HCT116 (cell line): ENCODE data around the gene FSIP2. TPM values are rescaled to one million over a fixed set of nuclear protein-coding genes. Genes with fewer than 3 reads are reported as not detected.

Experiments
- ATAC-seq: fragments of 200-7000 bp; cut with Tn5 transposase; 2 replicates; pipeline ENCODE4 v1.9.1; 2020; ENCODE audit warnings: mild to moderate bottlenecking, moderate library complexity
- BruUV-seq: library from RNA; stranded (reverse); fragments of 400-500 nt; replicated peaks from 2 replicates; lab custom pipeline; 2021; lab: Mats Ljungman, UMichigan
- CTCF ChIA-PET: fragments of 300-600 bp; sonication (Branson Sonifier 250); formaldehyde crosslinking; loops from one replicate; lab custom pipeline; 2021; ENCODE audit warnings: antibody characterized with exemption; lab: Charles Lee
- POLR2A ChIA-PET: fragments of 300-600, 350-600 bp; sonication (Branson Sonifier 250); formaldehyde crosslinking; loops from one replicate; lab custom pipeline; 2021; ENCODE audit warnings: antibody characterized with exemption; lab: Charles Lee
- RAD21 ChIA-PET, 2 experiments: fragments of 300-600 bp; sonication (Branson Sonifier 250); formaldehyde crosslinking; loops; one replicate each; lab custom pipeline; 2023; ENCODE audit warnings: low total read pairs in 2 of 2; ENCODE audit not compliant: uncharacterized antibody in 2 of 2, unreplicated experiment in 2 of 2, low non-redundant PET in 1 of 2; lab: Charles Lee
- DNase-seq: peaks from one replicate; pipeline ENCODE4 v3.0.0-alpha.2; 2010; ENCODE audit warnings: low read depth, low spot score
- H2AFZ ChIP-seq: fragments of 200-600 bp; shearing (Covaris generic), sonication (generic); 2 replicates; pipeline ENCODE4 v1.6.1; 2017; ENCODE audit warnings: low read depth, mixed run types, mixed read lengths, antibody characterized with exemption, low read length; ENCODE audit not compliant: poor library complexity, severe bottlenecking
- H3K27ac ChIP-seq: 2 replicates; pipeline ENCODE4 v1.5.1; 2012; ENCODE audit warnings: low read depth, low read length
- H3K27me3 ChIP-seq: fragments of 200-600 bp; sonication (generic); 2 replicates; pipeline ENCODE4 v1.6.1; 2016; ENCODE audit warnings: mixed run types, low read length, mixed read lengths; ENCODE audit not compliant: insufficient read depth
- H3K36me3 ChIP-seq, 2 experiments: fragments of 200-500 bp in 1 of 2; fragments of 200-600 bp in 1 of 2; sonication (Bioruptor generic) in 1 of 2; sonication (generic) in 1 of 2; 2 replicates each; pipeline versions ENCODE4 v1.5.1 to v1.6.1; 2014 to 2016; ENCODE audit warnings: low read length in 2 of 2, inconsistent platforms in 1 of 2, mixed read lengths in 1 of 2, mixed run types in 1 of 2; ENCODE audit not compliant: insufficient read depth in 2 of 2, control insufficient read depth in 1 of 2
- H3K4me1 ChIP-seq, 2 experiments: fragments of 200-600 bp in 1 of 2; sonication (generic) in 1 of 2; 2 replicates each; pipeline versions ENCODE4 v1.5.1 to v1.6.1; 2012 to 2017; ENCODE audit warnings: low read length in 2 of 2, inconsistent platforms in 1 of 2, mild to moderate bottlenecking in 1 of 2, mixed read lengths in 1 of 2, mixed run types in 1 of 2, moderate library complexity in 1 of 2; ENCODE audit not compliant: insufficient read depth in 2 of 2, control insufficient read depth in 1 of 2
- H3K4me2 ChIP-seq: fragments of 200-600 bp; sonication (generic); 2 replicates; pipeline ENCODE4 v1.6.1; 2017; ENCODE audit warnings: mixed run types, low read length, mixed read lengths
- H3K4me3 ChIP-seq, 2 experiments: fragments of 200-600 bp in 1 of 2; sonication (generic) in 1 of 2; replicated peaks in 1 of 2; 2 replicates each; pipeline ENCODE4 v1.5.1; 2011 to 2016; ENCODE audit warnings: low read length in 2 of 2, control low read depth in 1 of 2, low read depth in 1 of 2, mild to moderate bottlenecking in 1 of 2, mixed read lengths in 1 of 2, mixed run types in 1 of 2
- H3K79me2 ChIP-seq: fragments of 200-600 bp; sonication (generic); 2 replicates; pipeline ENCODE4 v1.6.1; 2017; ENCODE audit warnings: mild to moderate bottlenecking, mixed run types, low read length, moderate library complexity, mixed read lengths; ENCODE audit not compliant: insufficient read depth
- H3K9ac ChIP-seq: fragments of 200-600 bp; sonication (generic); 2 replicates; pipeline ENCODE4 v1.6.1; 2016; ENCODE audit warnings: low read length, mixed read lengths
- H3K9me2 ChIP-seq: fragments of 200-600 bp; sonication (generic), shearing (Covaris generic); 2 replicates; pipeline ENCODE4 v1.6.1; 2017; ENCODE audit warnings: mixed run types, mild to moderate bottlenecking, moderate library complexity; ENCODE audit not compliant: insufficient read depth
- H3K9me3 ChIP-seq, 2 experiments: fragments of 200-500 bp in 1 of 2; fragments of 200-600 bp in 1 of 2; sonication (Bioruptor generic) in 1 of 2; sonication (generic) in 1 of 2; 2 replicates each; pipeline ENCODE4 v1.6.1; 2014 to 2017; ENCODE audit warnings: low read length in 2 of 2, mixed read lengths in 2 of 2, inconsistent platforms in 1 of 2, low read depth in 1 of 2, mild to moderate bottlenecking in 1 of 2, mixed run types in 1 of 2, moderate library complexity in 1 of 2; ENCODE audit not compliant: control insufficient read depth in 1 of 2, insufficient read depth in 1 of 2
- H4K20me1 ChIP-seq: fragments of 200-600 bp; sonication (generic), shearing (Covaris generic); 2 replicates; pipeline ENCODE4 v1.6.1; 2017; ENCODE audit warnings: mixed run types, mild to moderate bottlenecking, moderate library complexity; ENCODE audit not compliant: insufficient read depth
- CBX3 ChIP-seq: IDR thresholded peaks from 2 replicates; pipeline ENCODE4 v1.6.1; 2012; ENCODE audit warnings: low read depth
- CEBPB ChIP-seq: IDR thresholded peaks from 2 replicates; pipeline ENCODE4 v1.6.1; 2012; ENCODE audit warnings: low read depth
- CTCF ChIP-seq, 3 experiments: fragments of 200-600 bp in 1 of 3; sonication (generic) in 1 of 3; IDR thresholded peaks in 2 of 3; conservative IDR thresholded peaks in 1 of 3; 2 replicates each; pipeline ENCODE4 v1.5.1; 2012 to 2017; ENCODE audit warnings: low read depth in 2 of 3, low read length in 2 of 3, antibody characterized with exemption in 1 of 3, borderline replicate concordance in 1 of 3, control low read depth in 1 of 3, mild to moderate bottlenecking in 1 of 3, mixed read lengths in 1 of 3, mixed run types in 1 of 3, moderate library complexity in 1 of 3; ENCODE audit not compliant: insufficient read depth in 1 of 3
- ELF1 ChIP-seq: IDR thresholded peaks from 2 replicates; pipeline ENCODE4 v1.6.1; 2012; ENCODE audit warnings: low read depth, borderline replicate concordance
- EZH2 ChIP-seq: fragments of 200-600 bp; sonication (generic); IDR thresholded peaks from 2 replicates; pipeline ENCODE4 v1.6.1; 2017; ENCODE audit warnings: antibody characterized with exemption, mixed run types
- FOSL1 ChIP-seq: IDR thresholded peaks from 2 replicates; pipeline ENCODE4 v1.6.1; 2012; ENCODE audit warnings: low read depth
- JUND ChIP-seq: IDR thresholded peaks from 2 replicates; pipeline ENCODE4 v1.6.1; 2012
- MAX ChIP-seq: IDR thresholded peaks from 2 replicates; pipeline ENCODE4 v1.6.1; 2012
- POLR2A ChIP-seq: IDR thresholded peaks from 2 replicates; pipeline ENCODE4 v1.7.0; 2011; ENCODE audit warnings: borderline replicate concordance; ENCODE audit not compliant: insufficient read depth, insufficient read length; ENCODE audit errors: extremely low read depth
- RAD21 ChIP-seq: IDR thresholded peaks from 2 replicates; pipeline ENCODE4 v1.6.1; 2012; ENCODE audit warnings: low read depth, mild to moderate bottlenecking
- REST ChIP-seq: IDR thresholded peaks from 2 replicates; pipeline ENCODE4 v1.6.1; 2012; ENCODE audit warnings: low read depth
- SIN3A ChIP-seq: IDR thresholded peaks from 2 replicates; pipeline ENCODE4 v1.6.1; 2012; ENCODE audit warnings: low read depth
- SP1 ChIP-seq: IDR thresholded peaks from 2 replicates; pipeline ENCODE4 v1.6.1; 2012; ENCODE audit warnings: low read depth
- SRF ChIP-seq: IDR thresholded peaks from 2 replicates; pipeline ENCODE4 v1.6.1; 2012; ENCODE audit warnings: low read depth
- TCF7L2 ChIP-seq: IDR thresholded peaks from 2 replicates; pipeline ENCODE4 v1.7.0; 2011; ENCODE audit warnings: borderline replicate concordance, inconsistent platforms; ENCODE audit not compliant: insufficient read depth, insufficient read length; ENCODE audit errors: extremely low read depth
- ZNF274 ChIP-seq: fragments of 200-500 bp; sonication (Bioruptor generic); IDR thresholded peaks from 2 replicates; pipeline ENCODE4 v1.6.1; 2014; ENCODE audit warnings: mild to moderate bottlenecking, low read depth, low read length, inconsistent platforms
- intact Hi-C: fragments of 100-400 bp; cut with micrococcal nuclease; formaldehyde crosslinking; loops from 2 replicates; pipeline ENCODE4 v1.10.0; 2022
- total RNA-seq: library from RNA; stranded (reverse); gene quantifications from one replicate; pipeline ENCODE4 v1.2.1, GENCODE V29; 2021; ENCODE audit not compliant: unreplicated experiment

FSIP2 gene
- total RNA-seq, 1 experiment from 2014 or later = not detected

- Histone ChIP-seq H3K79me2 (no peaks in the 10 kb centered on the region), H3K9ac (no peak overlapping the region), H3K4me2 (no peak overlapping the region), H3K4me1 (no peaks in the 10 kb centered on the region), H3K36me3 (no peaks in the 10 kb centered on the region), H3K27me3 (no peaks in the 10 kb centered on the region), H3K27ac (no peak overlapping the region), H2AFZ (no peak overlapping the region), H3K4me3 (no peak overlapping the region), H3K9me3 (no peaks in the 10 kb centered on the region), H3K9me2 (no peaks in the 10 kb centered on the region), H4K20me1 (no peaks in the 10 kb centered on the region)
- POLR2A ChIA-PET = no interaction called here
- no TSS peak for BruUV-seq
- intact Hi-C loops = no loop called here
- RAD21 ChIA-PET = no interaction called here
- CTCF ChIA-PET = no interaction called here
- no peak for TF ChIP-seq EZH2
- TF ChIP-seq REST = no peak
- TF ChIP-seq SIN3A = no peak
- TF ChIP-seq CTCF (IDR thresholded peaks at IDR 0.05 in 2 of 3, conservative IDR thresholded peaks at IDR 0.05 in 1 of 3; ENCODE audit: borderline replicate concordance in 1 of 3, insufficient read depth in 1 of 3, low read depth in 2 of 3, low read length in 2 of 3) = no peak
- TF ChIP-seq POLR2A = no peak
- no peak for TF ChIP-seq ELF1
- no peak for TF ChIP-seq RAD21
- TF ChIP-seq FOSL1 = no peak
- TF ChIP-seq TCF7L2 = no peak
- TF ChIP-seq CEBPB = no peak
- no peak for TF ChIP-seq JUND
- no peak for TF ChIP-seq ZNF274
- TF ChIP-seq SP1 = no peak
- TF ChIP-seq SRF = no peak
- no peak for TF ChIP-seq MAX
- no peak for TF ChIP-seq CBX3
- ATAC-seq (no peak), DNase-seq (no peak)
These were observed 7.6 kb downstream of the FSIP2 start for GRCh38 chr2:185745864-185746859.
